Frontal cortex (tissue), 4 donors: ENCODE results near the gene AFM. TPM values are rescaled to one million over a fixed set of nuclear protein-coding genes. Genes with fewer than 3 reads are reported as not detected.

Experiments used
- DNase-seq, 2 donors: peaks; one replicate each; pipeline ENCODE4 v3.0.0; 2012; ENCODE audit warnings: low spot score in 2 of 2
- FAIRE-seq: peaks from 2 replicates; lab custom pipeline; 2012; peaks lifted over from hg19 to GRCh38; lab: Jason Lieb, UNC
- total RNA-seq: library from RNA; depleted of rRNA; stranded (reverse); fragments of >200 nt; gene quantifications from one replicate; pipeline ENCODE4 v1.2.3, GENCODE V29; 2014
- donor health status: control.
- donor health status: control.
- donor health status: control.

Gene AFM
- total RNA-seq, 1 donor from 2014 or later, result not detected

GRCh38 chr4:73448448-73449203 is 32.9 kb upstream of the AFM start:
- DNase-seq (no peak), FAIRE-seq (no peak)

- no peak for FAIRE-seq
- no peak for DNase-seq
These were observed 31.0 kb upstream of the AFM start for GRCh38 chr4:73450398-73451004.

GRCh38 chr4:73451404-73451803 is 30.1 kb upstream of the AFM start:
- FAIRE-seq (no peak), DNase-seq (no peak)

- FAIRE-seq, result no peak
These were observed 29.4 kb upstream of the AFM start for GRCh38 chr4:73451981-73452747.

GRCh38 chr4:73452953-73453700 is 28.4 kb upstream of the AFM start:
- FAIRE-seq (no peak), DNase-seq (no peak)

More at GRCh38 chr4:73451981-73452747, 29.4 kb upstream of the AFM start:
- DNase-seq, result no peak

GRCh38 chr4:73453701-73454005 is 27.9 kb upstream of the AFM start:
- no peak for FAIRE-seq
- no peak for DNase-seq

GRCh38 chr4:73454920-73455319 is 26.6 kb upstream of the AFM start:
- no peak for FAIRE-seq
- no peak for DNase-seq

GRCh38 chr4:73456177-73457022 is 25.1 kb upstream of the AFM start:
- DNase-seq, result no peak
- FAIRE-seq, result no peak

- FAIRE-seq (no peak), DNase-seq (no peak)
These were observed 23.1 kb upstream of the AFM start for GRCh38 chr4:73458184-73459047.

- no peak for DNase-seq
- no peak for FAIRE-seq
These were observed 22.5 kb upstream of the AFM start for GRCh38 chr4:73459048-73459421.

- DNase-seq (no peak), FAIRE-seq (no peak)
These were observed 20.5 kb upstream of the AFM start for GRCh38 chr4:73460913-73461522.

- DNase-seq (no peak), FAIRE-seq (no peak)
These were observed 13.4 kb upstream of the AFM start for GRCh38 chr4:73468170-73468569.

- DNase-seq (no peak), FAIRE-seq (no peak)
These were observed 10.8 kb upstream of the AFM start for GRCh38 chr4:73470728-73471127.

- DNase-seq (no peak), FAIRE-seq (no peak)
These were observed 4.4 kb upstream of the AFM start for GRCh38 chr4:73477176-73477575.

GRCh38 chr4:73479323-73479722 is 2.2 kb upstream of the AFM start:
- no peak for DNase-seq
- no peak for FAIRE-seq

GRCh38 chr4:73485085-73485484 is 3.5 kb downstream of the AFM start:
- DNase-seq (no peak), FAIRE-seq (no peak)

- FAIRE-seq (no peak), DNase-seq (no peak)
These were observed 4.1 kb downstream of the AFM start for GRCh38 chr4:73485596-73485995.

- no peak for FAIRE-seq
- DNase-seq, result no peak
These were observed 5.0 kb downstream of the AFM start for GRCh38 chr4:73486497-73486896.
